Panc1 (cell line): ENCODE measurements around the gene DDX49. TPM values are rescaled to one million over a fixed set of nuclear protein-coding genes. Genes with fewer than 3 reads are reported as not detected.

ENCODE experiments used
- ATAC-seq: fragments of 200-7000 bp; cut with Tn5 transposase; 2 replicates; pipeline ENCODE4 v1.9.1; 2020; ENCODE audit warnings: mild to moderate bottlenecking, moderate library complexity
- BruUV-seq: library from RNA; stranded (reverse); fragments of 400-500 nt; replicated peaks from 2 replicates; lab custom pipeline; 2021; lab: Mats Ljungman, UMichigan
- CTCF ChIA-PET: fragments of 300-600 bp; sonication (Branson Sonifier 250); formaldehyde crosslinking; loops from one replicate; lab custom pipeline; 2022; ENCODE audit warnings: antibody characterized with exemption; lab: Charles Lee
- POLR2A ChIA-PET: fragments of 300-600 bp; sonication (Branson Sonifier 250); formaldehyde crosslinking; loops from one replicate; lab custom pipeline; 2022; ENCODE audit warnings: antibody characterized with exemption; lab: Charles Lee
- DNase-seq: peaks from one replicate; pipeline ENCODE4 v3.0.0-alpha.2; 2010; ENCODE audit warnings: low read depth, low spot score
- H3K27ac ChIP-seq: 2 replicates; pipeline ENCODE4 v1.5.1; 2011; ENCODE audit warnings: mild to moderate bottlenecking, low read length, inconsistent platforms
- H3K27me3 ChIP-seq: fragments of 200-500 bp; sonication (Bioruptor generic); 2 replicates; pipeline ENCODE4 v1.6.0; 2014; ENCODE audit warnings: low read length, inconsistent platforms; ENCODE audit not compliant: control insufficient read depth, insufficient read depth
- H3K36me3 ChIP-seq: fragments of 200-500 bp; sonication (Bioruptor generic); 2 replicates; pipeline ENCODE4 v1.5.1; 2014; ENCODE audit warnings: inconsistent platforms, mild to moderate bottlenecking, low read length, moderate library complexity; ENCODE audit not compliant: control insufficient read depth, insufficient read depth
- H3K4me1 ChIP-seq: 2 replicates; pipeline ENCODE4 v1.5.1; 2011; ENCODE audit warnings: inconsistent platforms, mild to moderate bottlenecking, low read length, moderate library complexity; ENCODE audit not compliant: control insufficient read depth, insufficient read depth
- H3K4me3 ChIP-seq, 2 experiments: 2 replicates each; pipeline ENCODE4 v1.5.1; 2011 to 2012; ENCODE audit warnings: low read depth in 2 of 2, low read length in 2 of 2, mild to moderate bottlenecking in 2 of 2, inconsistent platforms in 1 of 2, moderate library complexity in 1 of 2
- H3K9me3 ChIP-seq: fragments of 200-500 bp; sonication (Bioruptor generic); 2 replicates; pipeline ENCODE4 v1.5.1; 2014; ENCODE audit warnings: low read depth, mild to moderate bottlenecking, inconsistent platforms, low read length, moderate library complexity; ENCODE audit not compliant: control insufficient read depth, insufficient read depth
- POLR2AphosphoS5 ChIP-seq: IDR thresholded peaks from 2 replicates; pipeline ENCODE4 v1.6.1; 2012; ENCODE audit warnings: mild to moderate bottlenecking, low read depth, low read length, moderate library complexity
- REST ChIP-seq, 2 experiments: IDR thresholded peaks; 2 replicates each; pipeline ENCODE4 v1.6.1; 2011 to 2012; ENCODE audit warnings: low read depth in 2 of 2, control low read depth in 1 of 2, low read length in 1 of 2, mild to moderate bottlenecking in 1 of 2, moderate library complexity in 1 of 2; ENCODE audit not compliant: insufficient read depth in 1 of 2
- SIN3A ChIP-seq: IDR thresholded peaks from 2 replicates; pipeline ENCODE4 v1.6.1; 2012; ENCODE audit warnings: low read depth, mild to moderate bottlenecking, low read length, moderate library complexity, borderline replicate concordance; ENCODE audit not compliant: insufficient read depth
- TCF7L2 ChIP-seq: IDR thresholded peaks from 2 replicates; pipeline ENCODE4 v1.6.1; 2011; ENCODE audit warnings: mild to moderate bottlenecking, low read depth, low read length, inconsistent platforms
- in situ Hi-C: cut with HindIII; loops from 2 replicates; pipeline ENCODE4 v1.10.0; 2016; ENCODE audit warnings: low sequenced_read_pairs, low pct_unique_long_range_greater_than_20kb
- intact Hi-C: fragments of 100-400 bp; cut with micrococcal nuclease; formaldehyde crosslinking; loops from one replicate; pipeline ENCODE4 v1.10.0; 2022; ENCODE audit not compliant: unreplicated experiment
- total RNA-seq: library from RNA; stranded (reverse); gene quantifications from one replicate; pipeline ENCODE4 v1.2.1, GENCODE V29; 2021; ENCODE audit not compliant: unreplicated experiment
- TF ChIP-seq, protein P1 (sequence below): fragments of 450-650 bp; IDR thresholded peaks from 2 replicates; pipeline ENCODE4 v1.5.1; 2017; ENCODE audit warnings: mild to moderate bottlenecking

Gene DDX49
- total RNA-seq, 1 experiment from 2014 or later, result 41.5 TPM

- POLR2A ChIA-PET, result no interaction called here
- CTCF ChIA-PET, result no interaction called here
- in situ Hi-C loops, result no loop called here
- H3K27ac ChIP-seq, result no peak overlapping the region
- no peaks in the 10 kb centered on the region for H3K27me3 ChIP-seq
- no peaks in the 10 kb centered on the region for H3K36me3 ChIP-seq
- DNase-seq, result no peak
- BruUV-seq, result no TSS peak
- no peak overlapping the region for H3K4me3 ChIP-seq
- H3K9me3 ChIP-seq, result no peaks in the 10 kb centered on the region
- TF ChIP-seq SIN3A (no peak), REST (IDR thresholded peaks at IDR 0.05; ENCODE audit: insufficient read depth in 1 of 2, low read depth in 2 of 2, low read length in 1 of 2) (no peak), TCF7L2 (no peak), POLR2AphosphoS5 (no peak)
- TF ChIP-seq, protein P1, sequence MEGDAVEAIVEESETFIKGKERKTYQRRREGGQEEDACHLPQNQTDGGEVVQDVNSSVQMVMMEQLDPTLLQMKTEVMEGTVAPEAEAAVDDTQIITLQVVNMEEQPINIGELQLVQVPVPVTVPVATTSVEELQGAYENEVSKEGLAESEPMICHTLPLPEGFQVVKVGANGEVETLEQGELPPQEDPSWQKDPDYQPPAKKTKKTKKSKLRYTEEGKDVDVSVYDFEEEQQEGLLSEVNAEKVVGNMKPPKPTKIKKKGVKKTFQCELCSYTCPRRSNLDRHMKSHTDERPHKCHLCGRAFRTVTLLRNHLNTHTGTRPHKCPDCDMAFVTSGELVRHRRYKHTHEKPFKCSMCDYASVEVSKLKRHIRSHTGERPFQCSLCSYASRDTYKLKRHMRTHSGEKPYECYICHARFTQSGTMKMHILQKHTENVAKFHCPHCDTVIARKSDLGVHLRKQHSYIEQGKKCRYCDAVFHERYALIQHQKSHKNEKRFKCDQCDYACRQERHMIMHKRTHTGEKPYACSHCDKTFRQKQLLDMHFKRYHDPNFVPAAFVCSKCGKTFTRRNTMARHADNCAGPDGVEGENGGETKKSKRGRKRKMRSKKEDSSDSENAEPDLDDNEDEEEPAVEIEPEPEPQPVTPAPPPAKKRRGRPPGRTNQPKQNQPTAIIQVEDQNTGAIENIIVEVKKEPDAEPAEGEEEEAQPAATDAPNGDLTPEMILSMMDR, result no peak
- H3K4me1 ChIP-seq, result no peaks in the 10 kb centered on the region
- no peak for ATAC-seq
- intact Hi-C loops, result no loop called here
These were observed 32.5 kb upstream of the DDX49 start for GRCh38 chr19:18886972-18887371.

- POLR2A ChIA-PET, result no interaction called here
These were observed 29.4 kb upstream of the DDX49 start for GRCh38 chr19:18889949-18890745.

More at GRCh38 chr19:18889949-18890745, 29.4 kb upstream of the DDX49 start:
- intact Hi-C loops (no loop called here), in situ Hi-C loops (no loop called here)
- ATAC-seq (no peak), DNase-seq (no peak)
- H3K27ac ChIP-seq, result no peak overlapping the region
- CTCF ChIA-PET, result interaction anchor here (0.6 kb wide), 2 partner anchors 29 to 97 kb away, joined by 3 read pairs; partner anchors contain the start of gene COPE
- no peaks in the 10 kb centered on the region for H3K36me3 ChIP-seq
- no peaks in the 10 kb centered on the region for H3K9me3 ChIP-seq
- no peak for TF ChIP-seq TCF7L2
- TF ChIP-seq POLR2AphosphoS5, result no peak
- TF ChIP-seq, protein P1, result no peak
- no peak for TF ChIP-seq REST (IDR thresholded peaks at IDR 0.05; ENCODE audit: insufficient read depth in 1 of 2, low read depth in 2 of 2, low read length in 1 of 2)
- no peak for TF ChIP-seq SIN3A
- H3K27me3 ChIP-seq, result no peaks in the 10 kb centered on the region
- BruUV-seq, result no TSS peak
- H3K4me1 ChIP-seq, result no peaks in the 10 kb centered on the region; the same call in 1 of the 2 replicates
- no peak overlapping the region for H3K4me3 ChIP-seq
